ENCODE data around the gene CELF2. TPM values are rescaled to one million over a fixed set of nuclear protein-coding genes. Genes with fewer than 3 reads are reported as not detected.

The CELF2 gene
- total and polyA plus RNA-seq, 10 donors = 13.5 to 180 (median 105) TPM

DNA sequence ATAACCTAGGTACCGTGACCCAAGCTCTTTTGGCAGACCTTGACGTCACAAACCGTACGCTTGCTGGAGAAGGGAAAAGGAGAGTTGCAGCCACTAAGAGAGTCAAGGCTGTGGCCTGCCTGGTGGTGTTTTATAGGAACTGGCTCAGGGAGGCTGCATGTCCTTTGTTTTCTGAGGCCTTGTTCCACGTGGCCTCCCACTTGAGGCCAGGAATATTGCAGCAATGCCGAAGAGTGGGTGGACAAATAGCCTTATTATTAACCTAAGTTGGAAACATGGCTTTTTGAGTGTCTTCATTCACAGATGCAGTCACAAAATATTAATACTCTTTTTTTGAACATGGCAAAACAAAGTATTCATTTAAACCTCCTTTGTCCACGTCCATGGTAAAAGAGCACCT, 178.0 kb downstream of the CELF2 start:
- Histone ChIP-seq H3K27me3 (replicated peaks in 1 of 7) (no peaks in the 10 kb centered on the region), H3K27ac (peak overlapping the region in 3 of 8 donors; percentile 2 to 44 (median 39)), H3K4me3 (no peak overlapping the region), H3K4me1 (peaks cover 23 to 100% (median 93%) of the 10 kb centered on the region in 6 donors), H3K9me3 (no peaks in the 10 kb centered on the region), H3K36me3 (peaks cover 0 to 87% (median 8%) of the 10 kb centered on the region in 6 donors)
- intact Hi-C loops (cut with DNase I; ENCODE audit: low total_unique reads) = no loop called here
- WGBS, 5 donors = 72 to 82% (median 79%) methylated on average over 7 of the region's 7 CpGs
- TF ChIP-seq, protein P1, sequence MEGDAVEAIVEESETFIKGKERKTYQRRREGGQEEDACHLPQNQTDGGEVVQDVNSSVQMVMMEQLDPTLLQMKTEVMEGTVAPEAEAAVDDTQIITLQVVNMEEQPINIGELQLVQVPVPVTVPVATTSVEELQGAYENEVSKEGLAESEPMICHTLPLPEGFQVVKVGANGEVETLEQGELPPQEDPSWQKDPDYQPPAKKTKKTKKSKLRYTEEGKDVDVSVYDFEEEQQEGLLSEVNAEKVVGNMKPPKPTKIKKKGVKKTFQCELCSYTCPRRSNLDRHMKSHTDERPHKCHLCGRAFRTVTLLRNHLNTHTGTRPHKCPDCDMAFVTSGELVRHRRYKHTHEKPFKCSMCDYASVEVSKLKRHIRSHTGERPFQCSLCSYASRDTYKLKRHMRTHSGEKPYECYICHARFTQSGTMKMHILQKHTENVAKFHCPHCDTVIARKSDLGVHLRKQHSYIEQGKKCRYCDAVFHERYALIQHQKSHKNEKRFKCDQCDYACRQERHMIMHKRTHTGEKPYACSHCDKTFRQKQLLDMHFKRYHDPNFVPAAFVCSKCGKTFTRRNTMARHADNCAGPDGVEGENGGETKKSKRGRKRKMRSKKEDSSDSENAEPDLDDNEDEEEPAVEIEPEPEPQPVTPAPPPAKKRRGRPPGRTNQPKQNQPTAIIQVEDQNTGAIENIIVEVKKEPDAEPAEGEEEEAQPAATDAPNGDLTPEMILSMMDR (IDR thresholded peaks at IDR 0.05 in 8 of 11, conservative IDR thresholded peaks at IDR 0.05 in 3 of 11) = no peak
- TF ChIP-seq POLR2A (IDR thresholded peaks at IDR 0.05) (no peak), POLR2AphosphoS5 (IDR thresholded peaks at IDR 0.05) (no peak)
- no peak for DNase-seq

DNA sequence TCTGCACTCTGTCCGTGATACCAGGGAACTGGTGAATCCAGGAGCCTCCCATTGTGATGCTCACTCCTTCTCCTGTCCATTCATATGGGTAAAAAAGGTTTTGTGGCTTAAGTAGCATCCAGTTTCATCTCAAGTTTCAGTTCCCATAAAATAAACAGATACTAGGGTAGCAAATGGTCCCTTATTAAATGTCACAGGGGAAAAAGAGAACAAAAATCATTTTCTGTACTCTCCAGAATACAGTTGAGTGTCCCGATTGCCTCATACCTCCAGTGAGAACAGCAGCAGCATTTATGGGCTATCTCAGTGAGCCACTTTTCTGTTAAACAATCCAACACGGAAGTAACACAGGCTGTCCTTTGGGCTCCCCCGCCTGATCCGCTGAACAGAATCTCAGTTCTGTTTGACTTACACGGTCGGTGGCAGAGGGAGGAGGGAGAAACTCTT, 179.6 kb downstream of the CELF2 start:
- Histone ChIP-seq H3K9me3 (peaks cover 0 to 7% (median 0%) of the 10 kb centered on the region in 8 donors), H3K4me3 (peak overlapping the region in 1 of 8 donors; percentile 9), H3K27me3 (replicated peaks in 1 of 7) (no peaks in the 10 kb centered on the region), H3K27ac (peak overlapping the region in 4 of 8 donors; percentile 49 to 52 (median 50)), H3K4me1 (peaks cover 7 to 100% (median 80%) of the 10 kb centered on the region in 6 donors), H3K36me3 (peaks cover 0 to 89% (median 11%) of the 10 kb centered on the region in 6 donors)
- TF ChIP-seq POLR2A (IDR thresholded peaks at IDR 0.05) (no peak), POLR2AphosphoS5 (IDR thresholded peaks at IDR 0.05) (peak in 1 of 3 donors; percentile 58)
- TF ChIP-seq, protein P1 (IDR thresholded peaks at IDR 0.05 in 8 of 11, conservative IDR thresholded peaks at IDR 0.05 in 3 of 11) = no peak
- DNase-seq = no peak
- intact Hi-C loops (cut with DNase I; ENCODE audit: low total_unique reads) = no loop called here
- WGBS, 5 donors = 40 to 60% (median 49%) methylated on average over 7 of the region's 7 CpGs

DNA sequence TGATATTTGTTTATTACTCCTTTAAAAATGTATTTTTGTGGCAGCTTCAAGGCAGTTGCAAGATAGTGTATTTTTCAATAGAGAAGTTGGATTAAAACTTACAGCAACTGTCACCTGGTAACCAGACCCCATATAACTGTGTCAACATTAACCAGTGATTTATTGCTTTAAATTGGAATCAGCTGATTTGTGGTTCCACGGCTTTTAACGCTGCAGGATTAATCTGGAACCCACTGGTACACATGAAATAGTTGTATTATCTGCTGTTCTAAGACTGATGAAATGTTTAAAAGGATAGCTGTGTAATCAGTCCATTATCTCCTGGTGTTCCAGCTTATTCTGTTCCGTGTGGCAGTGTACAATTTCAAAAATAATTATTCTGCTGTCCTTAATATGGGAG, 180.2 kb downstream of the CELF2 start:
- no peak for DNase-seq
- peaks cover 0 to 7% (median 0%) of the 10 kb centered on the region in 8 donors for H3K9me3 ChIP-seq
- TF ChIP-seq POLR2AphosphoS5 (IDR thresholded peaks at IDR 0.05) (no peak), POLR2A (IDR thresholded peaks at IDR 0.05) (no peak)
- TF ChIP-seq, protein P1 (IDR thresholded peaks at IDR 0.05 in 8 of 11, conservative IDR thresholded peaks at IDR 0.05 in 3 of 11) = no peak
- peaks cover 3 to 100% (median 76%) of the 10 kb centered on the region in 6 donors for H3K4me1 ChIP-seq
- H3K36me3 ChIP-seq = peaks cover 0 to 86% (median 8%) of the 10 kb centered on the region in 6 donors
- WGBS, 5 donors = 47 to 58% (median 53%) methylated on average over 3 of the region's 3 CpGs
- intact Hi-C loops (cut with DNase I; ENCODE audit: low total_unique reads) = no loop called here
- H3K27ac ChIP-seq = peak overlapping the region in 4 of 8 donors; percentile 49 to 52 (median 50)
- no peak overlapping the region for H3K4me3 ChIP-seq
- no peaks in the 10 kb centered on the region for H3K27me3 ChIP-seq (replicated peaks in 1 of 7)

DNA sequence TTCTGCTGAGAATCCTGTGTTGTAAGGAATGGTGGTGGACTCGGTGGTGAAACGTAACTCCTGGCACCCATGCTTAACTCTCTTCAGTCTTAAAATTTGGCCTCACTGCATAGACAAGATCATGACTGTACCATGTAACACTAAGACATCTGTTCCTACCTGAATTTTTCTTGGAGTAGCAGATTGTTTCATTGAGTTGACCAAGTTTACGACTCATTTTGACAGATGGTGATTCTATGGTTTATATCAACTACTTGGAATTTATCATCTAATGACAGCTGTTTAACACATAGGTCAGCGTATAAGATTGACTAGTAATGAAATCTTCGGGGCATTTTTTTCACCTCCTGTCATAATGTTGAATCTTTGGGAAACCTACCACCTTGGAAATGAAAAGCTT, 184.2 kb downstream of the CELF2 start:
- intact Hi-C loops (cut with DNase I; ENCODE audit: low total_unique reads) = no loop called here
- H3K4me3 ChIP-seq = no peak overlapping the region
- DNase-seq = no peak
- no peaks in the 10 kb centered on the region for H3K27me3 ChIP-seq (replicated peaks in 1 of 7)
- peaks cover 9 to 100% (median 66%) of the 10 kb centered on the region in 6 donors for H3K4me1 ChIP-seq
- TF ChIP-seq POLR2AphosphoS5 (IDR thresholded peaks at IDR 0.05) (no peak), POLR2A (IDR thresholded peaks at IDR 0.05) (no peak)
- WGBS, 5 donors = 74 to 91% (median 81%) methylated on average over 5 of the region's 5 CpGs
- H3K27ac ChIP-seq = no peak overlapping the region
- H3K36me3 ChIP-seq = peaks cover 0 to 90% (median 13%) of the 10 kb centered on the region in 6 donors
- peaks cover 0 to 7% (median 0%) of the 10 kb centered on the region in 8 donors for H3K9me3 ChIP-seq

All from spleen (tissue), 11 donors.